Endothelial cell of umbilical vein (primary cell): ENCODE measurements around the gene RTN4RL1.

Experiments
- EZH2 ChIP-seq: IDR thresholded peaks from 2 replicates; pipeline ENCODE4 v1.6.1; 2012; ENCODE audit warnings: borderline replicate concordance, low read depth, mild to moderate bottlenecking, moderate library complexity, low read length, inconsistent platforms; ENCODE audit not compliant: severe bottlenecking
- GATA2 ChIP-seq: IDR thresholded peaks from 2 replicates; pipeline ENCODE4 v1.7.0; 2011; ENCODE audit warnings: low read depth, mild to moderate bottlenecking, moderate library complexity, mixed read lengths, low read length; ENCODE audit not compliant: insufficient read length, insufficient read depth
- JUN ChIP-seq: IDR thresholded peaks from 2 replicates; pipeline ENCODE4 v1.6.1; 2011; ENCODE audit warnings: borderline replicate concordance, low read depth; ENCODE audit not compliant: insufficient read length, insufficient read depth
- POLR2A ChIP-seq: IDR thresholded peaks from 2 replicates; pipeline ENCODE4 v1.6.1; 2012; ENCODE audit warnings: low read depth, mild to moderate bottlenecking, control low read depth, low read length
- POLR2AphosphoS5 ChIP-seq: IDR thresholded peaks from 2 replicates; pipeline ENCODE4 v1.6.1; 2012; ENCODE audit warnings: low read depth, mild to moderate bottlenecking, control low read depth, low read length, moderate library complexity; ENCODE audit not compliant: insufficient read depth
- TF ChIP-seq, protein P1 (sequence below), 2 donors: IDR thresholded peaks; 1 replicate in 1 of 2; 2 replicates in 1 of 2; pipeline ENCODE4 v1.5.1; 2011; ENCODE audit warnings: low read length in 2 of 2, mild to moderate bottlenecking in 2 of 2, moderate library complexity in 2 of 2, control low read depth in 1 of 2, inconsistent platforms in 1 of 2, low read depth in 1 of 2; ENCODE audit not compliant: insufficient read depth in 1 of 2; ENCODE audit errors: extremely low read depth in 1 of 2

DNA sequence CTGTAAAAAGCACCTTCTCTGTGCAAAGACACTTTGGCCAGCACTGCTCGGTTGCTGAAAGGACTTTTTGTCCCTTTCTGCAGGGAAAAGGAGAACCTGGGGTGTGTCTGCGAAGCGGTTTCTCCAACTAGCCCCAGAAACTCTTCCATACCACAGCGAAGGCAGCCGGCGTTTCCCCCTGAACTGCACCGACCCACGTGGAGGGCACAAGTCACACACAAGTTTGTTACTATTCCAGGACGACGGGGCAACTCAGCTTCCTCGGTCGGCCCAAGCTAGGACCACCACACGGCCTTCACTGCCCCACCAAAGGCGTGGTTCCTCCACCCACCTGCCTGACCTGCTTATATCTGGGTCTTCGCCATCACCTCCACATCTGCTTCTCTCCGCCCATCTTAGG is 1.9 kb downstream of the RTN4RL1 start:
- TF ChIP-seq EZH2, result no peak
- TF ChIP-seq, protein P1, sequence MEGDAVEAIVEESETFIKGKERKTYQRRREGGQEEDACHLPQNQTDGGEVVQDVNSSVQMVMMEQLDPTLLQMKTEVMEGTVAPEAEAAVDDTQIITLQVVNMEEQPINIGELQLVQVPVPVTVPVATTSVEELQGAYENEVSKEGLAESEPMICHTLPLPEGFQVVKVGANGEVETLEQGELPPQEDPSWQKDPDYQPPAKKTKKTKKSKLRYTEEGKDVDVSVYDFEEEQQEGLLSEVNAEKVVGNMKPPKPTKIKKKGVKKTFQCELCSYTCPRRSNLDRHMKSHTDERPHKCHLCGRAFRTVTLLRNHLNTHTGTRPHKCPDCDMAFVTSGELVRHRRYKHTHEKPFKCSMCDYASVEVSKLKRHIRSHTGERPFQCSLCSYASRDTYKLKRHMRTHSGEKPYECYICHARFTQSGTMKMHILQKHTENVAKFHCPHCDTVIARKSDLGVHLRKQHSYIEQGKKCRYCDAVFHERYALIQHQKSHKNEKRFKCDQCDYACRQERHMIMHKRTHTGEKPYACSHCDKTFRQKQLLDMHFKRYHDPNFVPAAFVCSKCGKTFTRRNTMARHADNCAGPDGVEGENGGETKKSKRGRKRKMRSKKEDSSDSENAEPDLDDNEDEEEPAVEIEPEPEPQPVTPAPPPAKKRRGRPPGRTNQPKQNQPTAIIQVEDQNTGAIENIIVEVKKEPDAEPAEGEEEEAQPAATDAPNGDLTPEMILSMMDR (IDR thresholded peaks at IDR 0.05; ENCODE audit: extremely low read depth in 1 of 2, insufficient read depth in 1 of 2, low read depth in 1 of 2, low read length in 2 of 2), result no peak
- TF ChIP-seq POLR2A, result no peak
- no peak for TF ChIP-seq POLR2AphosphoS5
- no peak for TF ChIP-seq GATA2
- no peak for TF ChIP-seq JUN
